Lower leg skin (tissue), 4 donors: ENCODE measurements around the gene CNTLN. TPM values are rescaled to one million over a fixed set of nuclear protein-coding genes. Genes with fewer than 3 reads are reported as not detected.
A peak's percentile ranks its signal among the peaks of the same experiment; 100 is the strongest.

ENCODE experiments used
- DNase-seq, 2 donors: peaks; one replicate each; pipeline ENCODE4 v3.0.0-alpha.2; 2019; ENCODE audit warnings: low spot score in 2 of 2
- H3K4me3 ChIP-seq: fragments of 200-600 bp; sonication (generic); 2 replicates; pipeline ENCODE4 v1.5.1; 2017; ENCODE audit warnings: mild to moderate bottlenecking, low read depth; ENCODE audit not compliant: poor library complexity, severe bottlenecking
- CTCF ChIP-seq, 3 donors: fragments of 450-650 bp; IDR thresholded peaks; one replicate each; pipeline ENCODE4 v1.5.1; 2016; ENCODE audit warnings: antibody characterized with exemption in 3 of 3, mild to moderate bottlenecking in 3 of 3, moderate library complexity in 2 of 3
- POLR2A ChIP-seq, 2 donors: fragments of 450-650 bp; IDR thresholded peaks; one replicate each; pipeline ENCODE4 v1.6.1; 2016 to 2017; ENCODE audit warnings: antibody characterized with exemption in 2 of 2, mild to moderate bottlenecking in 1 of 2, moderate library complexity in 1 of 2
- WGBS, 2 donors: methylation state at CpG; one replicate each; pipeline ENCODE4 v1.1.5; 2018; 5-methylcytosine and 5-hydroxymethylcytosine counted together
- intact Hi-C: fragments of 100-400 bp; cut with DNase I; formaldehyde crosslinking; loops from one replicate; pipeline ENCODE4 v1.15.0; 2023; ENCODE audit warnings: low total_unique reads
- total RNA-seq, 4 donors: library from RNA; depleted of rRNA; stranded (reverse); fragments of >200 nt; gene quantifications; one replicate each; pipeline ENCODE4 v1.1.0, GENCODE V29; 2016

Gene CNTLN
- total RNA-seq, 4 donors from 2014 or later = 1.3 to 4.3 (median 3.7) TPM

- no peak for DNase-seq
- no peak for TF ChIP-seq CTCF (IDR thresholded peaks at IDR 0.05)
- TF ChIP-seq POLR2A (IDR thresholded peaks at IDR 0.05) = no peak
- H3K4me3 ChIP-seq = no peak overlapping the region
- intact Hi-C loops = no loop called here
- 87 to 93% methylated on average over 1 of the region's 1 CpG for WGBS, 2 donors
These were observed 14.6 kb upstream of the CNTLN start for GRCh38 chr9:17120203-17120602.

- DNase-seq = no peak
- no peak overlapping the region for H3K4me3 ChIP-seq
- intact Hi-C loops = no loop called here
- WGBS, 2 donors = 78 to 84% methylated on average over 2 of the region's 2 CpGs
- TF ChIP-seq POLR2A (IDR thresholded peaks at IDR 0.05) = no peak
- no peak for TF ChIP-seq CTCF (IDR thresholded peaks at IDR 0.05)
These were observed 13.6 kb upstream of the CNTLN start for GRCh38 chr9:17121264-17121663.

- 68 to 75% methylated on average over 4 of the region's 4 CpGs for WGBS, 2 donors
- no peak for TF ChIP-seq POLR2A (IDR thresholded peaks at IDR 0.05)
- no peak overlapping the region for H3K4me3 ChIP-seq
- intact Hi-C loops = loop anchor here (10.0 kb wide), 1 partner anchor 335 kb away; no protein-coding TSS in a partner anchor
- DNase-seq = no peak
These were observed 4.5 kb upstream of the CNTLN start for GRCh38 chr9:17130291-17130690.

GRCh38 chr9:17130725-17131124, 4.1 kb upstream of the CNTLN start:
- H3K4me3 ChIP-seq = no peak overlapping the region
- DNase-seq = no peak
- WGBS, 2 donors = 87 to 92% methylated on average over 2 of the region's 2 CpGs
- intact Hi-C loops = loop anchor here (10.0 kb wide), 1 partner anchor 334 kb away; no protein-coding TSS in a partner anchor
- TF ChIP-seq POLR2A (IDR thresholded peaks at IDR 0.05) = no peak
- TF ChIP-seq CTCF (IDR thresholded peaks at IDR 0.05) = no peak

- DNase-seq = no peak
- 69 to 73% methylated on average over 2 of the region's 2 CpGs for WGBS, 2 donors
- intact Hi-C loops = loop anchor here (10.0 kb wide), 1 partner anchor 333 kb away; no protein-coding TSS in a partner anchor
- no peak overlapping the region for H3K4me3 ChIP-seq
- no peak for TF ChIP-seq CTCF (IDR thresholded peaks at IDR 0.05)
- TF ChIP-seq POLR2A (IDR thresholded peaks at IDR 0.05) = no peak
These were observed 3.3 kb upstream of the CNTLN start for GRCh38 chr9:17131494-17131893.

GRCh38 chr9:17135295-17136160, 688 bp downstream of the CNTLN start:
- intact Hi-C loops = loop anchor here (10.0 kb wide), 1 partner anchor 329 kb away; no protein-coding TSS in a partner anchor
- TF ChIP-seq CTCF (IDR thresholded peaks at IDR 0.05) (no peak), POLR2A (IDR thresholded peaks at IDR 0.05) (no peak)
- 1% methylated on average over 26 to 44 of the region's 44 CpGs for WGBS, 2 donors
- H3K4me3 ChIP-seq = peak overlapping the region; percentile 79
- DNase-seq = peak; percentile 21 to 90
